ENCODE measurements around the gene ASB5. TPM values are rescaled to one million over a fixed set of nuclear protein-coding genes. Genes with fewer than 3 reads are reported as not detected.

ASB5 gene
- total RNA-seq, 1 donor, result 0.09 TPM

- no peak for TF ChIP-seq CTCF (IDR thresholded peaks at IDR 0.05; ENCODE audit: insufficient read depth, low read length)
- peak; percentile 88 for DNase-seq (ENCODE audit: low read depth)
- peak within 1 kb of the TSS; percentile 96 for H3K4me3 ChIP-seq (ENCODE audit: low read depth, low read length)
Measured at GRCh38 chr4:176195184-176195978, 73.6 kb downstream of the ASB5 start, which contains the start of gene SPATA4. Gene SPATA4 (minus strand): TSS chr4:176195585. CDS start chr4:176195562, 23 bp downstream.

GRCh38 chr4:176193938-176194337, 75.1 kb downstream of the ASB5 start:
- no peak for TF ChIP-seq CTCF (IDR thresholded peaks at IDR 0.05; ENCODE audit: insufficient read depth, low read length)
- H3K4me3 ChIP-seq (ENCODE audit: low read depth, low read length), result no peak overlapping the region
- DNase-seq (ENCODE audit: low read depth), result peak; percentile 57

- H3K4me3 ChIP-seq (ENCODE audit: low read depth, low read length), result no peak overlapping the region
- no peak for TF ChIP-seq CTCF (IDR thresholded peaks at IDR 0.05; ENCODE audit: insufficient read depth, low read length)
- peak; percentile 46 for DNase-seq (ENCODE audit: low read depth)
Measured at GRCh38 chr4:176193126-176193525, 75.9 kb downstream of the ASB5 start.

- no peak for TF ChIP-seq CTCF (IDR thresholded peaks at IDR 0.05; ENCODE audit: insufficient read depth, low read length)
- peak; percentile 32 for DNase-seq (ENCODE audit: low read depth)
- H3K4me3 ChIP-seq (ENCODE audit: low read depth, low read length), result no peak overlapping the region
Measured at GRCh38 chr4:176191974-176192373, 77.0 kb downstream of the ASB5 start.

GRCh38 chr4:176189891-176190795, 78.9 kb downstream of the ASB5 start:
- no peak overlapping the region for H3K4me3 ChIP-seq (ENCODE audit: low read depth, low read length)
- no peak for TF ChIP-seq CTCF (IDR thresholded peaks at IDR 0.05; ENCODE audit: insufficient read depth, low read length)
- peak; percentile 16 for DNase-seq (ENCODE audit: low read depth)

- DNase-seq (ENCODE audit: low read depth), result no peak
- TF ChIP-seq CTCF (IDR thresholded peaks at IDR 0.05; ENCODE audit: insufficient read depth, low read length), result no peak
- H3K4me3 ChIP-seq (ENCODE audit: low read depth, low read length), result no peak overlapping the region
Measured at GRCh38 chr4:176188654-176189053, 80.4 kb downstream of the ASB5 start.
